Activated CD8-positive, alpha-beta memory T cell treated with anti-CD3 and anti-CD28 coated beads for 24 hours (primary cell): ENCODE results near the gene LARP4B.

Experiments
- DNase-seq: peaks from one replicate; pipeline ENCODE4 v3.0.0-alpha.2; 2020

The LARP4B gene

GRCh38 chr10:822661-823367, 108.7 kb downstream of the LARP4B start:
- no peak for DNase-seq

- DNase-seq: no peak
These were observed 109.3 kb downstream of the LARP4B start for GRCh38 chr10:822197-822596.

- DNase-seq: no peak
These were observed 110.2 kb downstream of the LARP4B start for GRCh38 chr10:821322-821721.

GRCh38 chr10:819816-820215, 111.7 kb downstream of the LARP4B start:
- no peak for DNase-seq

GRCh38 chr10:819326-819725, 112.2 kb downstream of the LARP4B start:
- no peak for DNase-seq

- DNase-seq: no peak
These were observed 112.8 kb downstream of the LARP4B start for GRCh38 chr10:818526-819220.

GRCh38 chr10:818010-818409, 113.5 kb downstream of the LARP4B start:
- no peak for DNase-seq

GRCh38 chr10:817371-817770, 114.1 kb downstream of the LARP4B start:
- no peak for DNase-seq

- no peak for DNase-seq
These were observed 114.5 kb downstream of the LARP4B start for GRCh38 chr10:816958-817357.

- no peak for DNase-seq
These were observed 115.4 kb downstream of the LARP4B start for GRCh38 chr10:816091-816477.

- no peak for DNase-seq
These were observed 116.0 kb downstream of the LARP4B start for GRCh38 chr10:815338-816090.

- no peak for DNase-seq
These were observed 116.8 kb downstream of the LARP4B start for GRCh38 chr10:814536-815302.

GRCh38 chr10:813286-813685, 118.2 kb downstream of the LARP4B start:
- DNase-seq: no peak

GRCh38 chr10:812787-813186, 118.7 kb downstream of the LARP4B start:
- DNase-seq: no peak

- no peak for DNase-seq
These were observed 119.9 kb downstream of the LARP4B start for GRCh38 chr10:811379-812175.

- DNase-seq: no peak
These were observed 121.1 kb downstream of the LARP4B start for GRCh38 chr10:810351-810846.

- DNase-seq: no peak
These were observed 121.7 kb downstream of the LARP4B start for GRCh38 chr10:809671-810350.

- DNase-seq: no peak
These were observed 123.5 kb downstream of the LARP4B start for GRCh38 chr10:807958-808353.

GRCh38 chr10:807163-807957, 124.1 kb downstream of the LARP4B start:
- no peak for DNase-seq

GRCh38 chr10:806451-807162, 124.9 kb downstream of the LARP4B start:
- peak; percentile 52 for DNase-seq
